RWPE2 (cell line): Measurements from ENCODE around the gene GGA2.

Source experiments
- ATAC-seq: fragments of 200-7000 bp; cut with Tn5 transposase; 3 replicates; pipeline ENCODE4 v1.9.1; 2021; ENCODE audit warnings: low read depth
- DNase-seq: peaks from one replicate; pipeline ENCODE4 v3.0.0-alpha.2; 2020; ENCODE audit warnings: low spot score
- H3K27ac ChIP-seq: fragments of 450-650 bp; 2 replicates; pipeline ENCODE4 v1.5.1; 2017; ENCODE audit warnings: mild to moderate bottlenecking; ENCODE audit not compliant: poor library complexity, severe bottlenecking
- H3K27me3 ChIP-seq: fragments of 250-450 bp; sonication (Bioruptor Pico); 2 replicates; pipeline ENCODE4 v1.5.1; 2021; ENCODE audit warnings: mild to moderate bottlenecking, moderate library complexity; ENCODE audit not compliant: insufficient read depth, poor library complexity, severe bottlenecking
- H3K36me3 ChIP-seq: fragments of 250-450 bp; sonication (Bioruptor Pico); 2 replicates; pipeline ENCODE4 v1.5.1; 2020; ENCODE audit warnings: low read depth, mild to moderate bottlenecking, moderate library complexity
- H3K4me1 ChIP-seq: fragments of 250-450 bp; sonication (Bioruptor Pico); 2 replicates; pipeline ENCODE4 v1.5.1; 2021; ENCODE audit warnings: mild to moderate bottlenecking, moderate library complexity; ENCODE audit not compliant: insufficient read depth, poor library complexity, severe bottlenecking
- H3K4me3 ChIP-seq: fragments of 250-450 bp; sonication (Bioruptor Pico); 2 replicates; pipeline ENCODE4 v1.5.1; 2021; ENCODE audit warnings: mild to moderate bottlenecking, moderate library complexity; ENCODE audit not compliant: severe bottlenecking
- H3K9me3 ChIP-seq: fragments of 250-450 bp; sonication (Bioruptor Pico); 2 replicates; pipeline ENCODE4 v1.5.1; 2021; ENCODE audit warnings: mild to moderate bottlenecking, moderate library complexity; ENCODE audit not compliant: severe bottlenecking
- CTCF ChIP-seq: fragments of 450-650 bp; IDR thresholded peaks from one replicate; pipeline ENCODE4 v1.5.1; 2017; ENCODE audit warnings: mild to moderate bottlenecking, moderate library complexity; ENCODE audit not compliant: poor library complexity, severe bottlenecking

GGA2 gene

GRCh38 chr16:23519282-23519681 lies 9.0 kb upstream of the GGA2 start:
- H3K4me1 ChIP-seq = no peaks in the 10 kb centered on the region
- no peak for ATAC-seq
- DNase-seq = no peak
- TF ChIP-seq CTCF = no peak
- H3K9me3 ChIP-seq = no peaks in the 10 kb centered on the region
- no peaks in the 10 kb centered on the region for H3K27me3 ChIP-seq
- no peak overlapping the region for H3K27ac ChIP-seq
- H3K4me3 ChIP-seq = no peak overlapping the region
- H3K36me3 ChIP-seq = peaks cover 47% of the 10 kb centered on the region

- Histone ChIP-seq H3K27me3 (no peaks in the 10 kb centered on the region), H3K36me3 (peaks cover 39% of the 10 kb centered on the region), H3K27ac (no peak overlapping the region), H3K4me1 (no peaks in the 10 kb centered on the region), H3K4me3 (no peak overlapping the region), H3K9me3 (no peaks in the 10 kb centered on the region)
- ATAC-seq = no peak
- DNase-seq = no peak
- no peak for TF ChIP-seq CTCF
These were observed 8.2 kb upstream of the GGA2 start for GRCh38 chr16:23518435-23518891.

- Histone ChIP-seq H3K27ac (no peak overlapping the region), H3K4me3 (no peak overlapping the region), H3K4me1 (no peaks in the 10 kb centered on the region), H3K36me3 (peaks cover 21% of the 10 kb centered on the region), H3K9me3 (no peaks in the 10 kb centered on the region), H3K27me3 (no peaks in the 10 kb centered on the region)
- ATAC-seq (no peak), DNase-seq (no peak)
- no peak for TF ChIP-seq CTCF
These were observed 6.3 kb upstream of the GGA2 start for GRCh38 chr16:23516366-23517137.

- ATAC-seq (no peak), DNase-seq (no peak)
- Histone ChIP-seq H3K27me3 (no peaks in the 10 kb centered on the region), H3K27ac (no peak overlapping the region), H3K4me3 (no peak overlapping the region), H3K9me3 (no peaks in the 10 kb centered on the region), H3K36me3 (peaks cover 14% of the 10 kb centered on the region), H3K4me1 (no peaks in the 10 kb centered on the region)
- TF ChIP-seq CTCF = no peak
These were observed 5.6 kb upstream of the GGA2 start for GRCh38 chr16:23515881-23516280.
